ENCODE data around the gene RASGEF1B.

The RASGEF1B gene

DNA sequence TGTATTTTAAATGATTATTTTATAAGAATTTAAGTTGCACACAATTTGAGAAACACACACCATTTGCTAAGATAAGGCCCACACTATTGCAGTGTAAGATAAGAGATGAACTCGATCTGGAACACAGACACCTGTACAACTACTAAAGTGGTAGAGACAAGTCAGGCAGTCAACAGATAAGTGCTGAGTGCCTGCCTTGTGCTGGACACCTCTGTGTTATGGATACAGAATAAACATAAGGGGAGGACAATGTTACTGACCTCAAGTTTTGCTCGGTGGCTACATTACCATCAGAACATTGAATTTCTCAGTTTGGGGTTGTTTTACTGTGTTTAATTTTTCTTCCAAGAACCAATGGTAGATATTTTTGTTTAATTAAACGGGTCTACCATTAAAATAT lies 74.1 kb downstream of the RASGEF1B start:
- no peaks in the 10 kb centered on the region for H3K36me3 ChIP-seq (ENCODE audit: low read depth)
- ATAC-seq (ENCODE audit: low read depth) (no peak), DNase-seq (ENCODE audit: low spot score) (no peak)
- no peaks in the 10 kb centered on the region for H3K9me3 ChIP-seq (ENCODE audit: severe bottlenecking)
- H3K4me1 ChIP-seq (ENCODE audit: insufficient read depth, poor library complexity, severe bottlenecking) = no peaks in the 10 kb centered on the region
- no peaks in the 10 kb centered on the region for H3K27me3 ChIP-seq (ENCODE audit: insufficient read depth, poor library complexity, severe bottlenecking)
- no peak for TF ChIP-seq CTCF (IDR thresholded peaks at IDR 0.05; ENCODE audit: poor library complexity, severe bottlenecking)
- no peak overlapping the region for H3K27ac ChIP-seq (ENCODE audit: poor library complexity, severe bottlenecking)
- H3K4me3 ChIP-seq (ENCODE audit: severe bottlenecking) = no peak overlapping the region

GRCh38 chr4:81395239-81395638 lies 76.5 kb downstream of the RASGEF1B start:
- no peak overlapping the region for H3K4me3 ChIP-seq (ENCODE audit: severe bottlenecking)
- no peaks in the 10 kb centered on the region for H3K4me1 ChIP-seq (ENCODE audit: insufficient read depth, poor library complexity, severe bottlenecking)
- no peak for ATAC-seq (ENCODE audit: low read depth)
- no peaks in the 10 kb centered on the region for H3K9me3 ChIP-seq (ENCODE audit: severe bottlenecking)
- TF ChIP-seq CTCF (IDR thresholded peaks at IDR 0.05; ENCODE audit: poor library complexity, severe bottlenecking) = no peak
- H3K36me3 ChIP-seq (ENCODE audit: low read depth) = no peaks in the 10 kb centered on the region
- DNase-seq (ENCODE audit: low spot score) = no peak
- no peaks in the 10 kb centered on the region for H3K27me3 ChIP-seq (ENCODE audit: insufficient read depth, poor library complexity, severe bottlenecking)
- no peak overlapping the region for H3K27ac ChIP-seq (ENCODE audit: poor library complexity, severe bottlenecking)

- ATAC-seq (ENCODE audit: low read depth) (no peak), DNase-seq (ENCODE audit: low spot score) (no peak)
- Histone ChIP-seq H3K36me3 (ENCODE audit: low read depth) (no peaks in the 10 kb centered on the region), H3K27me3 (ENCODE audit: insufficient read depth, poor library complexity, severe bottlenecking) (no peaks in the 10 kb centered on the region), H3K27ac (ENCODE audit: poor library complexity, severe bottlenecking) (no peak overlapping the region), H3K9me3 (ENCODE audit: severe bottlenecking) (no peaks in the 10 kb centered on the region), H3K4me1 (ENCODE audit: insufficient read depth, poor library complexity, severe bottlenecking) (no peaks in the 10 kb centered on the region), H3K4me3 (ENCODE audit: severe bottlenecking) (no peak overlapping the region)
- TF ChIP-seq CTCF (IDR thresholded peaks at IDR 0.05; ENCODE audit: poor library complexity, severe bottlenecking) = no peak
These were observed 79.5 kb downstream of the RASGEF1B start for GRCh38 chr4:81392164-81392563.

DNA sequence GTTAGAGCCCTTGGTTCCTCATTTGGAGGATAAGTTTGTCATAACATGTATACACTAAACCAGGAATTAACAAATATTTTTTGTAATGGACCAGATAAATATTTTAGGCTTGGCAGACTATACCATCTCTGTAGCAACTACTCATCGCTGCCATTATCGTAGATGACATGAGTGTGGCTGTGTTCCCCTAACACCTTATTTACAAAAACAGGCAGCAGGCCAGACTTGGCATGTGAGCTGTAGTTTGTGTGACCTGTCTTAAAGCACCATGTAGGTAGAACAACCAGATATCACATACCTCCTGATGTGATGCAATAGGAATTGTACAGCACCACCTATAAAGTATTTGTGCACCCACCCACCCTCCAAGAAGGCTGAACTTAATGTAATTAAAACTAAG lies 82.0 kb downstream of the RASGEF1B start:
- H3K4me1 ChIP-seq (ENCODE audit: insufficient read depth, poor library complexity, severe bottlenecking) = no peaks in the 10 kb centered on the region
- H3K27ac ChIP-seq (ENCODE audit: poor library complexity, severe bottlenecking) = no peak overlapping the region
- no peak overlapping the region for H3K4me3 ChIP-seq (ENCODE audit: severe bottlenecking)
- ATAC-seq (ENCODE audit: low read depth) = no peak
- no peaks in the 10 kb centered on the region for H3K9me3 ChIP-seq (ENCODE audit: severe bottlenecking)
- no peak for TF ChIP-seq CTCF (IDR thresholded peaks at IDR 0.05; ENCODE audit: poor library complexity, severe bottlenecking)
- DNase-seq (ENCODE audit: low spot score) = no peak
- H3K36me3 ChIP-seq (ENCODE audit: low read depth) = no peaks in the 10 kb centered on the region
- no peaks in the 10 kb centered on the region for H3K27me3 ChIP-seq (ENCODE audit: insufficient read depth, poor library complexity, severe bottlenecking)

DNA sequence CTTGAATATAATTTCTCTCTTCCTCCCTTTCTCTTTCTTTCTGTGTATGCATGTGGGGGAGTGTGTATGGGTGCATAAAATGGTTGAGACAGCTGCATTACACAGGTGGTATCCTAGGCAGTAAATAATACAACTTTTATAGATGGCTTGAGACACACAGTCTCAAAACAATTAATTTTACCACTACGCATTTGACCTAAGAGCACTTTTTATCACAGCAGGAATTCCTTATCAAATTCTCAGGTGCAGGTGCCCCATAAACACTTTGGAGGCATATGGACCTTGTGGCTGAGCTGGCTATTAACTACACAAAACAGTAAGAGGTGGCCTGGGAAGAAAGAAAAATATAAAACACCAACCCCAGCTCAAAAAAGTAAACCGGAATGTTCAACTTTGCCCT lies 91.3 kb downstream of the RASGEF1B start:
- Histone ChIP-seq H3K27me3 (ENCODE audit: insufficient read depth, poor library complexity, severe bottlenecking) (peaks cover 3% of the 10 kb centered on the region), H3K4me1 (ENCODE audit: insufficient read depth, poor library complexity, severe bottlenecking) (no peaks in the 10 kb centered on the region), H3K4me3 (ENCODE audit: severe bottlenecking) (no peak overlapping the region), H3K9me3 (ENCODE audit: severe bottlenecking) (no peaks in the 10 kb centered on the region), H3K27ac (ENCODE audit: poor library complexity, severe bottlenecking) (no peak overlapping the region), H3K36me3 (ENCODE audit: low read depth) (no peaks in the 10 kb centered on the region)
- TF ChIP-seq CTCF (IDR thresholded peaks at IDR 0.05; ENCODE audit: poor library complexity, severe bottlenecking) = no peak
- no peak for ATAC-seq (ENCODE audit: low read depth)
- DNase-seq (ENCODE audit: low spot score) = no peak

All from RWPE2 (cell line).